Measurements from ENCODE around the gene MPG.

DNA sequence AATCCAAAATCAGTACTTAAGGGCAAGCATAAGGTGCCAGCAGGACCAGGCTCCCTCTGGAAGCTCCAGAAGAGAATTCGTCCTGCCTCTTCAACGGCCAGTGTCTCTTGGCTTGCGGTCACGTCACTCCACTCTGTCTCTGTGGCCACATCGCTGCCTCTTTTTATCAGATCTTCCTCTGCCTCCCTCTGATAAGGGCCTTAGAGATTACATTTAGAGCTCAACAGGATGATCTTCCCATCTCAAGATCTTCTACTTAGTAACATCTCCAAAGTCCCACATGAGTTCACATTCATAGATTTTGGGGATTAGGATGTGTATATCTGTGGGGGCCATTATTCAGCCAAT, 16.9 kb downstream of the MPG start:
- TF ChIP-seq EZH2 (IDR thresholded peaks at IDR 0.05; ENCODE audit: borderline replicate concordance, low read depth, low read length, poor library complexity, severe bottlenecking), result no peak
- TF ChIP-seq, protein P1, sequence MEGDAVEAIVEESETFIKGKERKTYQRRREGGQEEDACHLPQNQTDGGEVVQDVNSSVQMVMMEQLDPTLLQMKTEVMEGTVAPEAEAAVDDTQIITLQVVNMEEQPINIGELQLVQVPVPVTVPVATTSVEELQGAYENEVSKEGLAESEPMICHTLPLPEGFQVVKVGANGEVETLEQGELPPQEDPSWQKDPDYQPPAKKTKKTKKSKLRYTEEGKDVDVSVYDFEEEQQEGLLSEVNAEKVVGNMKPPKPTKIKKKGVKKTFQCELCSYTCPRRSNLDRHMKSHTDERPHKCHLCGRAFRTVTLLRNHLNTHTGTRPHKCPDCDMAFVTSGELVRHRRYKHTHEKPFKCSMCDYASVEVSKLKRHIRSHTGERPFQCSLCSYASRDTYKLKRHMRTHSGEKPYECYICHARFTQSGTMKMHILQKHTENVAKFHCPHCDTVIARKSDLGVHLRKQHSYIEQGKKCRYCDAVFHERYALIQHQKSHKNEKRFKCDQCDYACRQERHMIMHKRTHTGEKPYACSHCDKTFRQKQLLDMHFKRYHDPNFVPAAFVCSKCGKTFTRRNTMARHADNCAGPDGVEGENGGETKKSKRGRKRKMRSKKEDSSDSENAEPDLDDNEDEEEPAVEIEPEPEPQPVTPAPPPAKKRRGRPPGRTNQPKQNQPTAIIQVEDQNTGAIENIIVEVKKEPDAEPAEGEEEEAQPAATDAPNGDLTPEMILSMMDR (conservative IDR thresholded peaks at IDR 0.05; ENCODE audit: low read depth, low read length), result no peak
